Measurements from ENCODE around the gene HELZ2. TPM values are rescaled to one million over a fixed set of nuclear protein-coding genes. Genes with fewer than 3 reads are reported as not detected.

Gene HELZ2
- total RNA-seq, 1 donor from 2014 or later, result 31.4 TPM

- no peak for DNase-seq (ENCODE audit: extremely low spot score in 2 of 2)
- H3K4me1 ChIP-seq, result peaks cover 14% of the 10 kb centered on the region
- intact Hi-C loops (cut with DNase I), result no loop called here
- no peak overlapping the region for H3K4me3 ChIP-seq
- H3K36me3 ChIP-seq, result no peaks in the 10 kb centered on the region
- H3K27ac ChIP-seq, result no peak overlapping the region
- no peaks in the 10 kb centered on the region for H3K9me3 ChIP-seq
- no peaks in the 10 kb centered on the region for H3K27me3 ChIP-seq
- no peak for TF ChIP-seq CTCF (IDR thresholded peaks at IDR 0.05)
- no peak for TF ChIP-seq POLR2AphosphoS5 (IDR thresholded peaks at IDR 0.05; ENCODE audit: insufficient read depth in 1 of 2, low read depth in 1 of 2)
- TF ChIP-seq POLR2A (IDR thresholded peaks at IDR 0.05), result no peak
These were observed 31.3 kb downstream of the HELZ2 start for GRCh38 chr20:63542696-63543095.

GRCh38 chr20:63542031-63542559 is 31.9 kb downstream of the HELZ2 start:
- intact Hi-C loops (cut with DNase I), result no loop called here
- no peaks in the 10 kb centered on the region for H3K27me3 ChIP-seq
- H3K36me3 ChIP-seq, result no peaks in the 10 kb centered on the region
- no peak overlapping the region for H3K4me3 ChIP-seq
- no peak for TF ChIP-seq CTCF (IDR thresholded peaks at IDR 0.05)
- no peak for TF ChIP-seq POLR2AphosphoS5 (IDR thresholded peaks at IDR 0.05; ENCODE audit: insufficient read depth in 1 of 2, low read depth in 1 of 2)
- TF ChIP-seq POLR2A (IDR thresholded peaks at IDR 0.05), result no peak
- DNase-seq (ENCODE audit: extremely low spot score in 2 of 2), result no peak
- H3K27ac ChIP-seq, result no peak overlapping the region
- peaks cover 20% of the 10 kb centered on the region for H3K4me1 ChIP-seq
- no peaks in the 10 kb centered on the region for H3K9me3 ChIP-seq

GRCh38 chr20:63541371-63541770 is 32.7 kb downstream of the HELZ2 start:
- Histone ChIP-seq H3K27ac (no peak overlapping the region), H3K4me1 (peaks cover 27% of the 10 kb centered on the region), H3K36me3 (no peaks in the 10 kb centered on the region), H3K9me3 (no peaks in the 10 kb centered on the region), H3K4me3 (no peak overlapping the region), H3K27me3 (no peaks in the 10 kb centered on the region)
- DNase-seq (ENCODE audit: extremely low spot score in 2 of 2), result no peak
- intact Hi-C loops (cut with DNase I), result no loop called here
- TF ChIP-seq POLR2AphosphoS5 (IDR thresholded peaks at IDR 0.05; ENCODE audit: insufficient read depth in 1 of 2, low read depth in 1 of 2) (no peak), POLR2A (IDR thresholded peaks at IDR 0.05) (no peak), CTCF (IDR thresholded peaks at IDR 0.05) (no peak)

- peaks cover 29% of the 10 kb centered on the region for H3K4me1 ChIP-seq
- H3K27ac ChIP-seq, result no peak overlapping the region
- H3K4me3 ChIP-seq, result no peak overlapping the region
- intact Hi-C loops (cut with DNase I), result no loop called here
- no peaks in the 10 kb centered on the region for H3K36me3 ChIP-seq
- TF ChIP-seq POLR2AphosphoS5 (IDR thresholded peaks at IDR 0.05; ENCODE audit: insufficient read depth in 1 of 2, low read depth in 1 of 2) (no peak), POLR2A (IDR thresholded peaks at IDR 0.05) (no peak), CTCF (IDR thresholded peaks at IDR 0.05) (no peak)
- no peaks in the 10 kb centered on the region for H3K27me3 ChIP-seq
- no peaks in the 10 kb centered on the region for H3K9me3 ChIP-seq
- DNase-seq (ENCODE audit: extremely low spot score in 2 of 2), result no peak
These were observed 33.4 kb downstream of the HELZ2 start for GRCh38 chr20:63540417-63541186.

Data from vagina (tissue), 2 donors.